ENCODE measurements around the gene CNN2. TPM values are rescaled to one million over a fixed set of nuclear protein-coding genes. Genes with fewer than 3 reads are reported as not detected.

Gene CNN2
- total and polyA plus RNA-seq, 2 of the 8 experiments (the other 6 are each of a cell fraction or from before 2014, with no cell fraction given) = 189 to 551 TPM

DNA sequence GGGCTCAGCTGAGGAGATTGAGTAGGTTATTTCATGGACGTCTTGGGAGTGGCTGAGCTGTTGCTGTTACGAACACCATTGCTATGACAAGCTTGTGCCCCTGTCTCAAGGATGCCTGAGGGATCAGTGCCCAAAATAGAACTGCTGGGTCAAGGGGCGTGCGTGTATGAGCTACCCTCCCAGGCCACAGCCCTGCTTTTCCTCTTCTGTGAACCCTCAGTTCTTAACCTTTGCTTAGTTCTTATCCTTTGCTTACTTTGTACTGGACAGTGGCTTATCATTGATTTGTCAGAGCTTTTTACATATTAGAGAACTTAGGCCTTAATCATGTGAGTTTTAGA is 49.6 kb downstream of the CNN2 start (continued):
- TF ChIP-seq SIRT6 (IDR thresholded peaks at IDR 0.05; ENCODE audit: low read length) (no peak), FOSL1 (IDR thresholded peaks at IDR 0.05; ENCODE audit: insufficient read depth, low read depth, low read length) (no peak), SP2 (IDR thresholded peaks at IDR 0.05; ENCODE audit: low read length) (no peak), SP1 (IDR thresholded peaks at IDR 0.05; ENCODE audit: low read depth, low read length) (no peak), HDAC2 (IDR thresholded peaks at IDR 0.05; ENCODE audit: borderline replicate concordance in 1 of 2, low read depth in 2 of 2, low read length in 2 of 2) (no peak), RNF2 (IDR thresholded peaks at IDR 0.05; ENCODE audit: borderline replicate concordance, low read depth, low read length, missing control alignments, poor library complexity, severe bottlenecking) (no peak), BRCA1 (IDR thresholded peaks at IDR 0.05; ENCODE audit: low read depth, low read length) (no peak)

All from H1 (cell line).